Stimulated activated naive CD4-positive, alpha-beta T cell treated with Interleukin-2 at 50 U/mL for 16 hours (primary cell): ENCODE data around the gene TGIF1.

Source experiments
- DNase-seq: peaks from one replicate; lab custom pipeline; 2025; lab: John Stamatoyannopoulos, UW

The TGIF1 gene

DNA sequence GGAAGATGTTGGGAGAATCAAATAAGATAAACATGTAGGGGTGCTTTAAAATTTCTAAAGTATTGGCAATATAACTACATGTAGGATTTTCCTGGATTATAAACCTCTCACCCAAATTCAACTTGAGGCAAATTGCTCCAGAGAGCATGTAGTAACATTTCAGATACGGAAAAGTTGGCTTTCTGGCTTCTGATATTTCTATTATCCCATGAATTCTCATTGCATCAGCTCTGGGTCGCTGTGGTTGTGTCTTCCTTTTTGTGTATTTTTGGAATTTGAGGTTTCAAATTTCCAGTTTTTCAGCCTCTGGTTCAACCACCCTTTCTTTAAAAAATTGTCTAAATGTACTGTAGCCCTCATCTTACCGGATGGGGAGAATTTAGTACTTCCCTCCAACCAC is 32.3 kb downstream of the TGIF1 start:
- DNase-seq = no peak

DNA sequence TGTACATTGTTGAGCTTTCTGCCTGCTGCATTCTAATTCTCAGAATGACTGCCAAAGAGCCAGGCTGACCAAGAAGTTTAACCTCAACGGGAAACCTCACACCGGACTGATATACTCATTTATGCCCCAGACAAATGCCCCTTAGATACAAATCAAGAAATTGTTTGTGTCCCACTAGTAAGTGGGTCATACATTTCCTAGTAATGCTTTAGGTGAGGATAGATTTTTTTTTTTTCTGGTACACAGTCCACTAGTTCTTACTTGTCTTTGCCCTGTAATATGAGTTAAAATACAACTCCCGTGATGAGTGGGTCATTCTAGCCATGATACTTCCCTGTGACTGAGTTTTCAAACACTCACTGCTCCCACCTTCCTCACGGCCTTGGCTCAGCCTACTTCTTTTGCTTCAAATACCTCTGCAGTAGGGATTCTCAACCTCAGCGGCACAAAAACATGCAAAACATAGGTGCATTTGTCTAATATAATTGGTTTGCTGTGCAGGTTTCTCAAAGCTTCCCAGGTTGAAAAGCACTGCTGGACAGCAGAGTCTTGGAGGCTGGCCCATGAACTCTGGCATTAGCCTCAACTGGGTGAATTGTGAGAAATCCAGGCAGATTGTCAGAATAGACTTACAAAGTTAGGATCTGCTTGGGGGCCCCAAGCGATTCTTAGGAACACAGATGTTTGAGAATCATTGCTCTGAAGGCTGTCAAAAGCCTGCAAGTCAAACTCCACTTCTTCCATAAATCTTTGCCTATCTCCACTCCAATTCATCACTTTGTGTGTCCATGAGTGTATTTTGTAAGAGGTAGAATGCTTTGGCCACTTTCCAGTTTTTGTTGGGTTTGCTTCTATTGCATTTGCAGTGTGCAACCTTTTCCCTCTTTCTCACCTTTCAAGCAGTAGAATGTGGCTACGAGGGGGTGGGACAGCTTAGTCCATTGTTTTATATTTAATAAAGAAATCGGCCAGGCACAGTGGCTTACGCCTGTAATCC is 35.5 kb downstream of the TGIF1 start:
- no peak for DNase-seq

DNA sequence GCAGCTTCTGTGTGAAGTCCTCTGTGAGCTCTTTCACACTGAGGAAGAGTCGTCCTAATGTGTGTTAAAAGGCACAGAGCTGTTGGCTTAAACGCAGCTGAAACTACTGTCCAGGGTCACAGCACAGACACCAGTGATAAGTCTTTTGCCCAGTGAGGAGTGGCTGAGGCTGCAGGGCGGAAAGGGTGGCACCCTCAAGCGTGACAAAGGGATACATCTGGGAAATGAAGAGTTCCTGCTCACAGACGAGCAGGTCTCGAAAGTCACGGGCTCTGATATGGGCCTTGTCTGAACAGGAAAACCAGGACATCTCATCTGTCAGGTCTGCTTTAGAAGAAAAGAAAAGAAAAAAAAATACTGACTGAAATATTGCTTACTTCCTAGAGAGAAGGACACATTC is 36.5 kb downstream of the TGIF1 start:
- no peak for DNase-seq

DNA sequence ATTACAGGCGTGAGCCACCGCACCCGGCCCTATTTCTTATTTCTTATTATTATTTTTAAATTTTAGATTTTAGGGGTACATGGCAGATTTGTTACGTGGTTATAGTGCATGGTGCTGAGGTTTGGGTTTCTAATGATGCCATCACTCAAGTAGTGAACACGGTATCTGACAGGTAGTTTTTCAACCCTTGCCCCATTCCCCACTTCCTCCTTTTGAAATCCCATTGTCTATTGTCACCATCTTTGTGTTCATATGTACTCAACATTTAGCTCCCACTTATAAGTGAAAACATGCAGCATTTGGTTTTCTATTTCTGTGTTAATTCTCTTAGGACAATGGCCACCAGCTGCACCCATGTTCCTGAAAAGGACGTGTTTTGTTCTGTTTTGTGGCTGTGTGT is 39.5 kb downstream of the TGIF1 start:
- DNase-seq = no peak

DNA sequence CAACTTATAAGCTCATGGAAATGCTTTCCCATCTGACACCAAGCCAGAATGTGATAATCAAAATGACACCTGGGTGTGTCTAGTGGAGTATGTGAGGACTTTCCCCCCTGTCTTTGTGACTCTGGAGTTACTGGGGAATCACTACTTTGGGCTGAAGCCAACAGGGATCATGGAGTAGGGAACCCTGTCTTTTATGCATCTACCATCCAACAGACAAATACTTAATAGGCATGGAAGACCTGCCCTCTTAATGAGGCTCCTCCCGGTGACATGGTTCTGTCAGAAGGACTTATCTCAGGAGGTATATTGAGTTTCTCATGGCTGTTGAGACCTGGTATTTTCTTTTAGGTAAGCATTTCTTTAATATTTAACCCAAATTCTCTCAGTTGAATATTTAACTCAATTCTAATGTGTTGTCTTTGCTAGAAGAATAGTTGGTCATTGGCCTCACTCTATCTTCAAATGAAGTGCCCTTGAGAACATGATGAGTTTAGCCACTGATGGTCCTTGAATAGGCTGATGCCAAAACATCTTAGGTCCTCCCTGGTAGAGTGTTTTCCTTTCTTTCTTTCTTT is 42.1 kb downstream of the TGIF1 start:
- no peak for DNase-seq

DNA sequence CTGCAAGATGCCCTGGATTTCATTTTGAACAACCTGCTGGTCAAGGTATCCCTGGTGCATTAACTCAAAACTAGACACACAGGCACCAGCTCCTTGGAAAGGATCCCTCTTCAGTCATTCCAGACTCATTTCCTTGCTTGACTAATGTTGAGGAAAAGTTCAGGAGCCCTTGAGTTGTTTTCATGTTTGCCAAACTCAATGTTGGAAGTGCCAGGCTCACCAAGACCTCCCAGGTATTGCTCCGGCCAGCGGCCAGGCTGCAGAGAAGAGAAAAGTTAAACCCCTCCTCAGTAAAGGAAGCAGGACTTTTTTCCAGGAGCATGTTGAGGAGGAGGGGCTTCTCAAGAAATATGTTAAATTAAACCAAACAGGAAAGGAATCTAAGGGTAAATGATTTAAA is 42.7 kb downstream of the TGIF1 start:
- no peak for DNase-seq

DNA sequence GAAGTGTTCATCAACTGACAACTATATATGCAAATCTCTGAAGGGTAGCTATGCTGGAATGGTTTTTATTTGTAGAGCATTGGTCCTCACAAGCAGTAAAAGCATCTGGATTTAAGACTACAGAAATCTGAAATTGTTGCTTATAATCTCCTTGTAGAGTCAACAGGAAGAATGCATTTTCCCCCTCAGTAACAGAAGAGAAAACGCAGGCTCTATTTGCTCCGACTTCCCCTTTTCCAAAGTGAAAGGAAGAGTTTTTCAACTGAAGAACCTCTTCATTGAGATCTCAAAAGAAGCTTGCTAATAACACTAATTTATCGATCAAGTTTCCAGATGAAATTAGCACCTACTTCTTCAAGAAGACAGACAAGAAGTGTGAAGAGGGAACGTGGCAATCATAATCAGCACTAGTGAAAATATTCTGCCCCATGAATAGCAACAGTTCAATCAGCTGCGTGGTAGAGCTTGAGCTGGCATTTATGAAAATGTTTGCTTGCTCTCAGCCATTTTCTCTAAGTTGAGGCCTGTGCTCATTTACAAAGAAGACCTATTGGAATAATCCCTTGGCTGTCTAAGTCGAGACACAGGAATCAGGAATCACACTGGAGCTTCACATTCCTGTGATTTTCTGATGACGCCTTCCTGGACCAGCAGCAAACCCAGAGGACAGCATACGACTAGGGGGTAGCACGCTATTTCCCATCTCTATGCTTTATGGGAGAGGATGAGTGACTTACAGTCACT is 43.7 kb downstream of the TGIF1 start:
- DNase-seq = no peak

DNA sequence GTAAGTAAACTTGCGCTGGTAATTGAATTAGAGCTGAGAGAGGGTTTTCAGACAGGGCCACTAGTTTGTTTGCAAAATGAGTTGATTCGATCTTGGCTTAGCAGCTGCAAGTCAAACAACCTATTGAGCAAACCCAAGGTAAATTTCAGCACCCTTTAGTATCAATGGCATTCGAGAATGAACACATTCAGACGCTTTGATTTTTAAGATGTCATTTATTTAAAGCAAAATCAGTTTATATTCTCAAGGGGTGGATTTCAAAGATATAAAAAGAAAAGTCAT is 44.2 kb downstream of the TGIF1 start:
- no peak for DNase-seq

DNA sequence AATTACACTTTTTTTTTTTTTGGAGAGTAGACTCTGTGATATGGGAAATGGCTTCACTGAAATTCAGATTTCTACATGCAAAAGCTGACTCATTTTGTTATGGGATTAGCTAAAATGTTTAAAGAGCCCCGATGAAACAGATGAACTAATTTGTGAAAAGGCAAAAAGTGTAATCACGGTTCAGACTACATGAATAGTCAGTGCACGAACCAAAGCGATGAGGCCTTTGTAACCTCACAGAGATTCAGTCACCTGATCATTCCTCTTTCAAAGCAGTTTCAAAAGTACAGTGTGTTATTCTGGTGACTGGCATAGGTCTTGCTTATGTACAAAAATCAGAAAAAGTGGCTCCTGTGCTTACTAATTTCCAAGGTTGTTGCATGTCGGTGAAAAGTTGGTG is 44.6 kb downstream of the TGIF1 start:
- DNase-seq = no peak

DNA sequence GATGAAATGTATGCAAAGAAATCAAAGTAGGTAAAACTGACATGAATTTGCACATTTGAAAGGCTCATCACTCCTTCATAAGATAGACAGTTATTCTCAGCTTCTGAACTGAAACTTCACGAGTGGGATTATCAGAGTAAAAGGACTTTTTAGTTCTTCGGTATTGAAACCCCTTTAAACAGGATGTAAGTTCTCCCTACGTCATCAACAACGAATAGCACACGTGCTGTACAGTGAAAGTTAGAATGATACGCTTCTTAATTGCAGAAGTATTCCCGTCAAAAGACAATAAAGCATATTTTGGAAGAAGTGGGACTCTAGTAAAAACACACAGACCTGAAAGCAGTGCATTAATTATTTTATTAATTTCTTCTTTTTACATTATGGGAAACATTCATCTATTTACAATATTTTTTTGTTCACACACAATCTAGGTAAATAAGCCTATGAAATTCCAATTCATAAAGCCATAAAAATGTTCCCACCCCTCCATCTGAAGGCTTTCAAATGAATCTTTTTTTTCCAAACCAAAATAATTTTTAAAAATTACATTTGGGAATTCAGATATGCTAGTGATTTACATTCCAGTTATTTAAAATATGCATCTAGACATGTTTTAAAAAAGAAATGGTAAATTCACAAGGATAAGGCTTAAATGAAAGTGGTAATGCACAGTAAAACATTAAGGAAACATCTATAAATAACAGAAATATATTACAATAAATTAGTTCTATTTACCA is 45.9 kb downstream of the TGIF1 start:
- DNase-seq = no peak

DNA sequence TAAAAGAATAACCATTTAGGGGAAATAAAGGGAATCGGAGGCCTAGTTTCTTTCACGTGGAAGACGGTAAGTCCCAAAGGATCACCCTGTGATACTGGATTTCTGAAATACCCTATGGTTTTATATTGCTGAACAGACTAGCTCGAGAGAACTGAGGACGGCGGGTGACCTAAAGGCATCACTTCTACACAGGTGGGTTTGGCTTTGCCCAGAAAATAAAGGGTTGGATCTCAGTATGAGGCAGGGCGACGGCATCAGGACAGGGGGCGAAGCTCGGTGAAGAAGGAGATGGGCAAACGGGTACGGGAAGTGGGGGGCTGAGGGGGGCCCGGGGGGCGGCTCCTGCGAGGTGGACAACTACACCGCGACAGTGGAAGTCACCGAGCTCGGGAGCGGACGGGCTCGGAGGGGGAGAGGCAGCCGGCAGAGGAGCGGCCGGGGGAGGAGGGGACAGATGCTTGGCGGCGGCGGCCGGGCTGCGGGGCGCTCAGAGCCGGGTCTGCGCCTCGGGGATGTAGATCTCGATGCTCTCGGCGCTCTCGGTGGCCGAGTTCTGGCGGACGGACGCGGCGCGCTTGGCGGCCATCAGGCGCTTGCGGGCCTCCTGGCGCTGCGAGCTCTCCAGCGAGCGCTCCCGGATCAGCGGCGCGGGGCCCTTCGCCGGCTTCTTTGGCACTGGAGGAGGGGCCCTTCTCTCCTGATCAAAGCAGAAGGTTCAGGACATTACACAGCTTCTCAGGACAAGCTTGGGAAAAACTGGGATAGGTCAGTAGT is 48.9 kb downstream of the TGIF1 start:
- no peak for DNase-seq

DNA sequence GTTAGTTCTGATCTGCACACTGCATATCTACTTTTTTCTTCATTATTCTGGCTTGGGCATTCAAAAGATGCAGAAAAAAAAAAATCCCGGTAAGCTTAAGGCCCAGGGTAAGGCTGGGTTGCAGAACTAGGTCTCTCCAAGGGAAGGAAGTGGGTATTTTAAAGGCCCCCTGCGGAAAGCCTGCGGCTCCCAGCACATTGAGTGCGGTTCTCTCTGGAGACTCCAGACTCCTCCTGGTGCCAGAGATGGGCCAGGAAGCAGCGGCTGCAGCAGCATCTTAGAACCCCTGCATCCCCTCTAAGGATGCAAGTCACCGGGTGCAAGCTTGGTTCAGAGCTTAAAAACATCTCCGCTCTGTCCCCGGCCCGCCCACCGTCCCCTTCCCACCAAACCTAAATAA is 49.5 kb downstream of the TGIF1 start:
- DNase-seq = no peak

DNA sequence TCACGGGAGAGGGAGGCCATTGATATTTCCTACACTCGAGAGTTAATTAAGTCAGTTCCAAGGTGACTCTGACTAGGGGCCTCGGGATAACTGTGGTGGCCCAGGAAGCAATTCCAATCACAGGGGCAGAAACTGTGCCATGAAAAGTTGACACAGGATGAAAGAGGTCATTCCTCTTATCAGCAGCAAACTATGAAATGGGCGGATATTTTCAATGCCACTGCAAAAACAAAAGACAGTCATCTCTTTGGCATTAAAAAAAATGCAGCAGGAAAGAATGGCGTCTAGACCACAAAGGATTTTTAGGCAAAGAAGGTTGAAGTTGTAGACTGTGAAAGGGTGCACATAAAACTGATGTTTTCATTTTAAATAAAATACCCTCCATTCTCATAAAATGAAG is 50.0 kb downstream of the TGIF1 start:
- no peak for DNase-seq

DNA sequence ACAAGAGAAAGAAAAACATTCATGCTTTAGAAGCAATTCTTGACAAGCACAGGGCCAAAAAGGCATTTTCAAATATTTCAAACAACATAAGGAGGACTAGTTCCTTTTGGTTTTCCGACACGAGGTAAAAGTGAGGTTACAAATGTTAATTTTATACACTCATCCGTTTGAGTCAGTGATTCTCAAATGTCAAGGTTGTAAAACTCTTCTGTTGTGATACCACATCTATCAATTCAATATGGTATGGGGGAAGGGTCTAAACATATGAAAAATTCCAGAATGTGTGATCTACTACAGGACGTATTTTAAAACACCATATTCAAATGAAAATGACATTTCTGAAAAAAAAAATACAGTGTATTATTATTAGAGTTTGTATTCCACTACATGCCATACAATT is 52.7 kb downstream of the TGIF1 start:
- no peak for DNase-seq

DNA sequence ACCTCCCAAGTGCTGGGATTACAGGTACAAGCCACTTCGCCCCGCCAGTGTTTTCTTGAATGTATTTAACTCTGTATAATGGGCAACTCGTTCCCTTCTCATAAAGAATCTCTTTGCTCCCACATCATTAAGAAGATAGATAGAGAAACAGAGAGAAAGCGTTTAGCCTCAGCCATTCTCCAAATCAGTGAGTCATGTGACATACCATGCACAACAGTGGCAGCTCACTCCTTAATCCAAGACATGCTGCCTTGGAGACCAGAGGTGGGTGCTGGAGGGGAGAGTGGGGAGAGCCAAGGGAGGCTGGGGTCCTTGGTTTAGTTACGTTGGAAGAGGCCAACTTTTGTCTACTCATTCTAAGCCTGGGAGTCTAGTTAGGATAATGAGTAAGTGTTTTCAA is 54.7 kb downstream of the TGIF1 start:
- no peak for DNase-seq

DNA sequence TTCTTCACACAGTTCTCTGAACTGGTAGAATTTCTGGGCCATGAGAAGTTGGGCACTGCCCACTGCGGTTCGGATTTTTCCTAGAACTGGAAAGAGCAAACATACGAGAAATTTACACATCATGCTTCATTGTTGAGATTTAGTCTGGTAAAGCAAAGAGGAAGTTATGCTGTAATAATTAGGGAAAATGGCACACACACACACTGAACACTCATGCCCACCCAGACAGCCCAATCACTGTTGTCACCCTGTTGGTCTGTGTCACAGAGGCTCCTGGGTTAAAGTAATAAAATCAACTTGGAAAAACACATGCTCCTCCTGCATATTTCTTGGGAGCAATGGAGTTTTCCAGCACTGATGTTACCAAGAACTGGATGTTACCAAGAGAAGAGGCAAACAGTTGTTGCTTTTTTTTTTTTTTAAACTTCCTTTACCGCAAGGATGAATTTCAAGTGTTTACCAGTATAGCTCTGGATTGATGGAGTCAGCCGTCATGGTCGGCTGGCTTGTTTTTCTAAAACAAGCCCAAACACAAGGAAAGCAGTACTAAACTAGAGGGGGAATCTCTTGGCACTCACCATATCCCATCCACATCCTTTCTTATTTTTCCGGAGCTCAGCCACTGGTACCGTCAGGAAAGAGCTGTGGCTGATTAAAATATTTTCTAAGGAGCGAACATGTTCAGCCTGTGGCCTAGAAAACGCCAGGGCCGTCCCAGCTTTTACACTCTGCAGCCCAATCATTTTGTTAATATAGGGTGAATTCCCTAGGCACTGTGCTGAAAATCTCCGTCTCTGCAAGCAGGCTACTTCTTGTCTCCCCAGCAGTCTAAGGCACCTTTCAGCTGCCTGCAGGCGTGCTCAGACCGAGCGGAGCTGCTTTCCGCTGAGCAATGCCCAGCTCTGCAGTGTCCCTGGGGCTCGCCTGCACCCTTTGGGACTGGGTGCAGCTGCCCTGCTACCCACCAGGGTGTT is 58.9 kb downstream of the TGIF1 start:
- no peak for DNase-seq
